Erythroblast (primary cell): ENCODE results near the gene DVL2.
"Not testable (repeated sequence)": the region's sequence is repeated elsewhere in the genome, so short reads cannot be mapped to it uniquely, and the experiment has no call there.

ENCODE experiments used
- DNase-seq, 2 experiments: peaks; one replicate each; lab custom pipeline; 2025; lab: John Stamatoyannopoulos, UW
- GATA1 ChIP-seq: IDR thresholded peaks from 2 replicates; pipeline ENCODE4 v1.6.1; 2011; ENCODE audit warnings: low read depth, mild to moderate bottlenecking, control low read depth, low read length, moderate library complexity
- POLR2A ChIP-seq: IDR thresholded peaks from 2 replicates; pipeline ENCODE4 v1.6.1; 2011; ENCODE audit warnings: mild to moderate bottlenecking, low read length

DVL2 gene

GRCh38 chr17:7195971-7196370 lies 38.3 kb downstream of the DVL2 start:
- TF ChIP-seq GATA1: no peak
- TF ChIP-seq POLR2A: no peak
- no peak for DNase-seq

GRCh38 chr17:7192271-7192937 lies 41.9 kb downstream of the DVL2 start:
- TF ChIP-seq POLR2A: no peak
- no peak for TF ChIP-seq GATA1
- DNase-seq: no peak

DNA sequence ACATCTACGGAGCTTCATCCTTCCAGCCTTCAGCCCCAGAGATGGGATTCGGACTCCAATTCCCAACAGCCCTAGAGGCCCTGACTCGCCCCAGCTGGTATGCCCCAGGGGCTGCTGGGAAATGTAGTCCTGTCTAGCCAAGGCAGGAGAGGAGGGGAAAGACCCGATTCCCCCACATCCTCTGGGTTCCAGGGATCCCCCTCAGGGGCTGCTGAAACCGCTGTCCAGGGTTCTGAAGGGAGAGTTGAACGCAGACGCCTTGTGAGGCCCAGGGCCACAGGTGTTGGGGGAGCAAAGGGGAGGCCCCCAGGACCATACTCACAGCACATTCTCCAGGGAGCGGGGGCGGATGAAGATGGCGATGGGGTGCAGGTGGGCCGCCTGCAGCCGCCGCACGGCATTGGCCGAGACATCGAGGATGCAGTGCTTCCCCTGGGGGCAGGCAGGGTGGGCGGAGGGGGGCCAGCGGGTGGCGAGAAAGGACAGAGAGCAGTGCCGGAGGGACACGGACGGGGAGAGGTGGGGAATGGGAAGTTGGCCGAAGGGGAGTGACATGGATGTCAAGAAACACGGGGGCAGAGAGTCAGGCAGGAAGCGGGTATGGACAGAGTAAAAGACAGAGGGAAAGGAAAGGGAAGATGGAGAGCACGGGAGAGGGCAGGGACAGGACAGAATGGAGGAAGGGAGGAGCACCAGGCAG lies 42.6 kb downstream of the DVL2 start:
- peak; percentile 26 to 49 for DNase-seq
- TF ChIP-seq GATA1 (no peak), POLR2A (no peak)

DNA sequence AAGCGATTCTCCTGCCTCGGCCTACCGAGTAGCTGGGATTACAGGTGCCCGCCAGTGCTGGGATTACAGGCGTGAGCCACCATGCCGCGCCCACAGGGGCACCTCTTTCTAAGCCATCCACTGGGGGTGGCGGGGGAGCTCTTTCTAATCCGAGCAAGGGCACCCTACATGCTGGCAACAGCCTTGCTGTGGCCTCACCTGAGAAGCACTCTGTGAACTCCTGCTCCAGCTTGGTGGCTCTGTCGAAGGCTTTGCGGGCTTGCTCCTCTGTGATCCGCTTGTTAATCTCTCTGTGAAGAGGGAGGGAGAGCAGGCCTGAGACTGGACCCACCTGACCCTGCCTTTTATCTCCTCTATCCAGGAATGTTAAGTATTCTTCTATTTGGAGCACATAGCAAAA lies 43.2 kb downstream of the DVL2 start:
- DNase-seq: no peak
- no peak for TF ChIP-seq GATA1
- TF ChIP-seq POLR2A: no peak

- TF ChIP-seq POLR2A (no peak), GATA1 (no peak)
- no peak for DNase-seq
Observed at GRCh38 chr17:7190276-7190917, 43.9 kb downstream of the DVL2 start.

DNA sequence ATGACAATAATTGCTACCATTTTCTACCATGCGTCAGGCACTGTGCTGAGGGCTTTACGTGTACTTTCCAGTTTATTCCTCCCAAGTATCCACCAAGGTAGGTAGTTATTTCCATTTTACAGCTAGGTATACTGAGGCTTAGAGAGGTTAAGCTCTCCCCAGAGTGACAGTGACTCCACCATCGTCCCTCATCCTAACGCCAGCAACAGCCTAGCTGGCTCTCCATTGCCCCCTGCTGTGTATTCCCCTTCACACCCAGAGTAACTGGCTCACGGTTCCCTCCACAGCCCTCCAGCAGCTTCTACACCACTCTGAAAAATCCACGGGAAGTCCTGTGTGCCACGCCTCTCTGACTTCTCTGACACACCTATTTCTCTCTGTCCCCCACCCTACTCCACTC lies 48.1 kb downstream of the DVL2 start:
- no peak for TF ChIP-seq POLR2A
- TF ChIP-seq GATA1: no peak
- DNase-seq: peak; percentile 33 to 36

- no peak for DNase-seq
- TF ChIP-seq GATA1 (no peak), POLR2A (no peak)
Observed at GRCh38 chr17:7184647-7185046, 49.7 kb downstream of the DVL2 start.

DNA sequence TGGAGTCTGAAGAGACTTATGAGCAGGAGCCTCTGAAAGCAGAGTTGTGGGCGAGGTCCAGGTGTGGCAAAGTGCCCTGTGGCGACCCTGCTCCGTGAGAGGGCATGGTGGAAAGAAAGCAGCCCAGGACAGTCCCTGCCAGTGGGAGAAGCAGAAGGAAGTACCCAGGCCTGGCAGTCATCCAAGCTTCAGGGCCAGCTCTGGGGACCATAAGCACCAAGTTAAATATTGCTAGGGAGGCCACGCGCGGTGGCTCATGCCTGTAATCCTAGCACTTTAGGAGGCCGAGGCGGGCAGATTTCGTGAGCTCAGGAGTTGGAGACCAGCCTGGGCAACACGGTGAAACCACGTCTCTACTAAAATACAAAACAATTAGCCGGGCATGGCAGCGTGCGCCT lies 50.2 kb downstream of the DVL2 start:
- TF ChIP-seq GATA1: no peak
- TF ChIP-seq POLR2A: no peak
- no peak for DNase-seq

GRCh38 chr17:7183433-7184090 lies 50.8 kb downstream of the DVL2 start:
- no peak for DNase-seq
- no peak for TF ChIP-seq POLR2A
- no peak for TF ChIP-seq GATA1

DNA sequence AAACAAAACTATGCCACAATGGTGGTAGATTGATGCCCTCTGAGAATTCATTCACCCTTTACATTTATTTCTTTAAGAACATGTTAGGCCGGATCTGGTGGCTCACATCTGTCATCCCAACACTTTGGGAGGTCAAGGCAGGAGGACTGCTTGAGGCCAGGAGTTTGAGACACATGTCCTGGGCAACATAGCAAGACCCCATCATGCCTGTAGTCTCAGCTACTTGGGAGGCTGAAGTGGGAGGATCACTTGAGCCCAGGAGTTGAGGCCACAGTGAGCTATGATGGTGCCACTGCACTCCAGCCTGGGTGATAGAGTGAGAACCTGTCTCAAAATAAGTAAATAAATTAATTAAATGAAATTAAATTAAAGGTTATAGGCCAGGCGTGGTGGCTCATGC lies 52.2 kb downstream of the DVL2 start:
- not testable (repeated sequence) for DNase-seq

DNA sequence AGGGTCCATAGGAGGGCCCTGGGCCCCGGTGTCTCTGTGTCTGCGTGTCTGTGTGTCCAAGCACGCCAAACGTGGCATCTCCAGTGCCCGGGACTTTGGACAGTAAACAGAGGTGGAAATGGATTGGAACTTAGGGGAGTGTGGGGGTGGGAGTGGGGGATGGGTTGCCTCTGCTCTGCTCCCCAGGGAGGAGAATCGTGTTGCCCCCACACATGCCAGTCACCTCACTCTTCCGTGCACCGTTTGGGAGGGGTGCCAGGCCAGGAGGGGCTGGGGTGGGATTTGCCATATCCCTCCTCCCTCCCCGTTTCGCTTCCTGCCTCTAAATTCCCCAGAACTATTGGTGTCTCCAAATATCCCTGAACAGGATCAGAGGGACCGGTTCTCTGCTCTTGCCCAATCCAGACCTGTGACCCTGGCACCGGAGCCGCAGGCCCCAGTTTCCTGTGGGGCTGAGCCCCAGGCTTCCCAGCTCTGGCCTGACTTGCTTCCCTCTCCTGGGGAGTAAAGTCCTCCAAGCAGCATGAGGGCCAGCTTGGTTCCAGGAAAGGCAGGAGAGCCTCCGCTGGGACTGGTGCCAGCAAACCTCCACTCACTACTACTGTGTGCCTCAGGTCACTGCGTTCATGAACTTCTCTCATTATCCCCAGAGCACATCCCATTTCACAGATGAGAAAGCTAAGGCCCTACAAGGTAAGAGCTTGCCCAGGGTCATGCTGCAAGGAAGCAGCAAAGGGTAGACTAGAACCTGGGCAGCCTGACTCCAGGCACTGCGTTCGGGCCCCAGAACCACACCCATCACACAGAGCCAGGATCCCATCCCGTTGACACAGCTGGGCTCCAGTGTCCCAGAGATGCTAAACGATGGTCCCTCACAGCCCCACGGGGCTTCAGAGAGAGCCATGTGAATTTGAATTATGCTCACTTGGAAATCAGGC lies 54.7 kb downstream of the DVL2 start, which contains the start of gene ASGR1:
Gene ASGR1, minus strand, starts transcription at position 54 of the 938 bp plus-strand sequence. CDS start 807 bp downstream, outside the sequence.
- DNase-seq: no peak

GRCh38 chr17:7178973-7179316 lies 55.4 kb downstream of the DVL2 start:
- TF ChIP-seq POLR2A: no peak
- no peak for TF ChIP-seq GATA1
- no peak for DNase-seq

More for the DNA sequence above, 54.7 kb downstream of the DVL2 start, which contains the start of gene ASGR1:
- TF ChIP-seq GATA1 (no peak), POLR2A (no peak)

DNA sequence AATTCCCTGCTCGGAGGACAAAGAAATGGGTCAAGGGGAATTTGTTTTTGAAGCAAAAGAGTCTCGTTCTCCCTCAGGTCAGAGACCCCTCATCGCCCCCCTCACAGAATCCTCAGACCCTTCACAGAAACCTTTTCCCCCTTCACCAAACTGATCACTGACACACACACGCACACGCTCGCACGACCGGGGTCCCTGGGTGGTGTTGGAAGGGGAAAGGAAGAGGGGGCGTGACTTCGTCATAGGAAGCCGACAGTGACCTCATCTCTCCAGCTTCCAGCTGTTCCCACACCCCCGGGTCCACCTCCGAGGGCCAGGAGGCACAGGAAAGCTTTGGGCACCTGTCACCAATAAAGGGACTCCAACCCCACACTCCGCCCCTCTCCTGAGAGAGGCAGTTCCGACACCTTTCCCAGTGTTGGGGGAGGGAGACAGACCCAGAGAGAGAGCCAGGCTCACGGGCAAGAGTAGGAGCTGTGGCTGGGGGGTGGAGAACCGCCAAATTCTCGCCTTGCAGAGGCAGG lies 56.3 kb downstream of the DVL2 start:
- no peak for DNase-seq
- no peak for TF ChIP-seq GATA1
- TF ChIP-seq POLR2A: no peak
